ENCODE results near the gene HNMT.

HNMT gene

GRCh38 chr2:137945229-137945628, 19.0 kb upstream of the HNMT start:
- Histone ChIP-seq H3K9ac (ENCODE audit: low read depth in 1 of 2, low read length in 2 of 2) (no peak overlapping the region), H3K4me3 (ENCODE audit: low read depth in 1 of 2, low read length in 2 of 2) (no peak overlapping the region)

GRCh38 chr2:137946227-137946626, 18.0 kb upstream of the HNMT start:
- H3K27me3 ChIP-seq (ENCODE audit: control insufficient read depth in 1 of 2, insufficient read depth in 2 of 2, low read length in 2 of 2) = no peaks in the 10 kb centered on the region
- no peak overlapping the region for H3K27ac ChIP-seq (ENCODE audit: low read depth, low read length)
- H3K4me3 ChIP-seq (ENCODE audit: low read depth in 1 of 2, low read length in 2 of 2) = no peak overlapping the region
- H3K9ac ChIP-seq (ENCODE audit: low read depth in 1 of 2, low read length in 2 of 2) = no peak overlapping the region
- peaks cover 5 to 18% of the 10 kb centered on the region in 2 donors for H3K4me1 ChIP-seq (ENCODE audit: control insufficient read depth in 1 of 2, insufficient read depth in 2 of 2, low read length in 2 of 2)
- H3K36me3 ChIP-seq (ENCODE audit: control insufficient read depth in 1 of 2, insufficient read depth in 2 of 2, low read length in 2 of 2) = no peaks in the 10 kb centered on the region
- H3K9me3 ChIP-seq (ENCODE audit: control insufficient read depth in 1 of 2, low read length in 2 of 2) = no peaks in the 10 kb centered on the region

More at GRCh38 chr2:137945229-137945628, 19.0 kb upstream of the HNMT start:
- peaks cover 5 to 18% of the 10 kb centered on the region in 2 donors for H3K4me1 ChIP-seq (ENCODE audit: control insufficient read depth in 1 of 2, insufficient read depth in 2 of 2, low read length in 2 of 2)
- no peaks in the 10 kb centered on the region for H3K36me3 ChIP-seq (ENCODE audit: control insufficient read depth in 1 of 2, insufficient read depth in 2 of 2, low read length in 2 of 2)
- no peaks in the 10 kb centered on the region for H3K27me3 ChIP-seq (ENCODE audit: control insufficient read depth in 1 of 2, insufficient read depth in 2 of 2, low read length in 2 of 2)
- no peaks in the 10 kb centered on the region for H3K9me3 ChIP-seq (ENCODE audit: control insufficient read depth in 1 of 2, low read length in 2 of 2)
- H3K27ac ChIP-seq (ENCODE audit: low read depth, low read length) = no peak overlapping the region

GRCh38 chr2:137947032-137947727, 17.1 kb upstream of the HNMT start:
- H3K27ac ChIP-seq (ENCODE audit: low read depth, low read length) = no peak overlapping the region
- H3K36me3 ChIP-seq (ENCODE audit: control insufficient read depth in 1 of 2, insufficient read depth in 2 of 2, low read length in 2 of 2) = no peaks in the 10 kb centered on the region
- H3K9me3 ChIP-seq (ENCODE audit: control insufficient read depth in 1 of 2, low read length in 2 of 2) = no peaks in the 10 kb centered on the region
- no peaks in the 10 kb centered on the region for H3K27me3 ChIP-seq (ENCODE audit: control insufficient read depth in 1 of 2, insufficient read depth in 2 of 2, low read length in 2 of 2)
- H3K4me1 ChIP-seq (ENCODE audit: control insufficient read depth in 1 of 2, insufficient read depth in 2 of 2, low read length in 2 of 2) = peaks cover 5 to 18% of the 10 kb centered on the region in 2 donors
- no peak overlapping the region for H3K4me3 ChIP-seq (ENCODE audit: low read depth in 1 of 2, low read length in 2 of 2)
- H3K9ac ChIP-seq (ENCODE audit: low read depth in 1 of 2, low read length in 2 of 2) = no peak overlapping the region

GRCh38 chr2:137947728-137948336, 16.4 kb upstream of the HNMT start:
- Histone ChIP-seq H3K27ac (ENCODE audit: low read depth, low read length) (no peak overlapping the region), H3K9ac (ENCODE audit: low read depth in 1 of 2, low read length in 2 of 2) (no peak overlapping the region), H3K36me3 (ENCODE audit: control insufficient read depth in 1 of 2, insufficient read depth in 2 of 2, low read length in 2 of 2) (no peaks in the 10 kb centered on the region), H3K9me3 (ENCODE audit: control insufficient read depth in 1 of 2, low read length in 2 of 2) (no peaks in the 10 kb centered on the region), H3K27me3 (ENCODE audit: control insufficient read depth in 1 of 2, insufficient read depth in 2 of 2, low read length in 2 of 2) (no peaks in the 10 kb centered on the region), H3K4me3 (ENCODE audit: low read depth in 1 of 2, low read length in 2 of 2) (no peak overlapping the region), H3K4me1 (ENCODE audit: control insufficient read depth in 1 of 2, insufficient read depth in 2 of 2, low read length in 2 of 2) (peaks cover 5 to 15% of the 10 kb centered on the region in 2 donors)

DNA sequence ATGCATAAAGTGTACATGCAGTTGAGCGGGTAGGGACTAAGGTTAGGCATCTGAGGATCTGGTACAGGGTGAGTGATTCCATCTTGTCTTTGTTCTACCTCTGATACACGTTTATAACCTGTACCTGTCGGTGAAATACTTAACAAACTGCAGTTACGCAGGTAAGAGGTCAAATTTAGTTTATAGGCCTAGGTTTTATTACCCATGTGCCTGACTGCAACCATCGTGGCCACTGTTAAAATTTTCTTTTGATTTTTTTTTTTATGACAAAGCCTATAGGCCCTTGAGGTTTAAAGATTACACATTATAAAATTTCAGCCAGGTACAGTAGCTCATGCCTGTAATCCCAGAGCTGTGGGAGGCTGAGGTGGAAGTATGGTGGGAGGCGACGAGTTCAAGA, 15.4 kb upstream of the HNMT start:
- Histone ChIP-seq H3K27ac (ENCODE audit: low read depth, low read length) (no peak overlapping the region), H3K27me3 (ENCODE audit: control insufficient read depth in 1 of 2, insufficient read depth in 2 of 2, low read length in 2 of 2) (no peaks in the 10 kb centered on the region), H3K4me3 (ENCODE audit: low read depth in 1 of 2, low read length in 2 of 2) (no peak overlapping the region), H3K36me3 (ENCODE audit: control insufficient read depth in 1 of 2, insufficient read depth in 2 of 2, low read length in 2 of 2) (no peaks in the 10 kb centered on the region), H3K9ac (ENCODE audit: low read depth in 1 of 2, low read length in 2 of 2) (no peak overlapping the region), H3K4me1 (ENCODE audit: control insufficient read depth in 1 of 2, insufficient read depth in 2 of 2, low read length in 2 of 2) (peaks cover 0 to 10% of the 10 kb centered on the region in 2 donors), H3K9me3 (ENCODE audit: control insufficient read depth in 1 of 2, low read length in 2 of 2) (no peaks in the 10 kb centered on the region)

- Histone ChIP-seq H3K4me1 (ENCODE audit: control insufficient read depth in 1 of 2, insufficient read depth in 2 of 2, low read length in 2 of 2) (peaks cover 0 to 10% of the 10 kb centered on the region in 2 donors), H3K9me3 (ENCODE audit: control insufficient read depth in 1 of 2, low read length in 2 of 2) (no peaks in the 10 kb centered on the region)
These were observed 14.0 kb upstream of the HNMT start for GRCh38 chr2:137950238-137950637.

GRCh38 chr2:137951586-137951985, 12.7 kb upstream of the HNMT start:
- no peak overlapping the region for H3K9ac ChIP-seq (ENCODE audit: low read depth in 1 of 2, low read length in 2 of 2)
- H3K27me3 ChIP-seq (ENCODE audit: control insufficient read depth in 1 of 2, insufficient read depth in 2 of 2, low read length in 2 of 2) = no peaks in the 10 kb centered on the region
- H3K9me3 ChIP-seq (ENCODE audit: control insufficient read depth in 1 of 2, low read length in 2 of 2) = no peaks in the 10 kb centered on the region
- H3K36me3 ChIP-seq (ENCODE audit: control insufficient read depth in 1 of 2, insufficient read depth in 2 of 2, low read length in 2 of 2) = no peaks in the 10 kb centered on the region
- H3K4me3 ChIP-seq (ENCODE audit: low read depth in 1 of 2, low read length in 2 of 2) = no peak overlapping the region
- H3K4me1 ChIP-seq (ENCODE audit: control insufficient read depth in 1 of 2, insufficient read depth in 2 of 2, low read length in 2 of 2) = peaks cover 0 to 10% of the 10 kb centered on the region in 2 donors
- no peak overlapping the region for H3K27ac ChIP-seq (ENCODE audit: low read depth, low read length)

More at GRCh38 chr2:137950238-137950637, 14.0 kb upstream of the HNMT start:
- Histone ChIP-seq H3K36me3 (ENCODE audit: control insufficient read depth in 1 of 2, insufficient read depth in 2 of 2, low read length in 2 of 2) (no peaks in the 10 kb centered on the region), H3K27ac (ENCODE audit: low read depth, low read length) (no peak overlapping the region), H3K4me3 (ENCODE audit: low read depth in 1 of 2, low read length in 2 of 2) (no peak overlapping the region), H3K9ac (ENCODE audit: low read depth in 1 of 2, low read length in 2 of 2) (no peak overlapping the region), H3K27me3 (ENCODE audit: control insufficient read depth in 1 of 2, insufficient read depth in 2 of 2, low read length in 2 of 2) (no peaks in the 10 kb centered on the region)

DNA sequence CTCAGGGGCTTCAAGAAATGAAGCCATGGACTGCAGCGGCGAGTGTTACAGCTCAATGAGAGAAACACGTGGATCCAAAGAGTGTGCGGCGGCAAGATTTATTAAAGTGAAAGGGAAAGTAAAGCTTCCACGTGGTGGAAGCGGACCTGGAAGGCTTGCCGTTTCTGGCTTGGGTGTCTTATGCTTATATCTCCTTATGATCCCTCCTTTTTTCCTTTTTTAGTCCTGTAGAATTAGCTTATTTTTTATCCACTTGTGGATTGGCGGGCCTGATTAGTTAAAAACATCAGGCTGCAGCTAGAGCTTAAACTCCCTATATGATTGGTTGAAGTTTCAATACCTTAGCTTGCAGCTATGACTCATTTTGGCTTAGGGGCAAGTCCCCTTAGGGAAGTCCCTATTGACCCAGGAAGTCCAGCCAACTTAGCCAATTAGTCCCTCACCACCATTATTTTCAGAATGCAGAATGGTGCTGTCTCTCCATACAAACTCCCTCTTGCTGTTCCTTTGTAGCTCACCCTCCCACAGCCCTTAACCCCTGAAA, 11.6 kb upstream of the HNMT start:
- H3K9me3 ChIP-seq (ENCODE audit: control insufficient read depth in 1 of 2, low read length in 2 of 2) = no peaks in the 10 kb centered on the region
- H3K4me3 ChIP-seq (ENCODE audit: low read depth in 1 of 2, low read length in 2 of 2) = no peak overlapping the region
- no peaks in the 10 kb centered on the region for H3K36me3 ChIP-seq (ENCODE audit: control insufficient read depth in 1 of 2, insufficient read depth in 2 of 2, low read length in 2 of 2)
- H3K27ac ChIP-seq (ENCODE audit: low read depth, low read length) = no peak overlapping the region
- H3K9ac ChIP-seq (ENCODE audit: low read depth in 1 of 2, low read length in 2 of 2) = no peak overlapping the region
- H3K27me3 ChIP-seq (ENCODE audit: control insufficient read depth in 1 of 2, insufficient read depth in 2 of 2, low read length in 2 of 2) = no peaks in the 10 kb centered on the region
- H3K4me1 ChIP-seq (ENCODE audit: control insufficient read depth in 1 of 2, insufficient read depth in 2 of 2, low read length in 2 of 2) = peaks cover 0 to 4% of the 10 kb centered on the region in 2 donors

- H3K36me3 ChIP-seq (ENCODE audit: control insufficient read depth in 1 of 2, insufficient read depth in 2 of 2, low read length in 2 of 2) = no peaks in the 10 kb centered on the region
- H3K4me3 ChIP-seq (ENCODE audit: low read depth in 1 of 2, low read length in 2 of 2) = no peak overlapping the region
- H3K27ac ChIP-seq (ENCODE audit: low read depth, low read length) = no peak overlapping the region
- no peaks in the 10 kb centered on the region for H3K4me1 ChIP-seq (ENCODE audit: control insufficient read depth in 1 of 2, insufficient read depth in 2 of 2, low read length in 2 of 2)
- no peaks in the 10 kb centered on the region for H3K9me3 ChIP-seq (ENCODE audit: control insufficient read depth in 1 of 2, low read length in 2 of 2)
- H3K27me3 ChIP-seq (ENCODE audit: control insufficient read depth in 1 of 2, insufficient read depth in 2 of 2, low read length in 2 of 2) = no peaks in the 10 kb centered on the region
- H3K9ac ChIP-seq (ENCODE audit: low read depth in 1 of 2, low read length in 2 of 2) = no peak overlapping the region
These were observed 8.7 kb upstream of the HNMT start for GRCh38 chr2:137955536-137955935.

GRCh38 chr2:137957033-137957432, 7.2 kb upstream of the HNMT start:
- Histone ChIP-seq H3K9ac (ENCODE audit: low read depth in 1 of 2, low read length in 2 of 2) (no peak overlapping the region), H3K27me3 (ENCODE audit: control insufficient read depth in 1 of 2, insufficient read depth in 2 of 2, low read length in 2 of 2) (no peaks in the 10 kb centered on the region), H3K36me3 (ENCODE audit: control insufficient read depth in 1 of 2, insufficient read depth in 2 of 2, low read length in 2 of 2) (no peaks in the 10 kb centered on the region), H3K4me1 (ENCODE audit: control insufficient read depth in 1 of 2, insufficient read depth in 2 of 2, low read length in 2 of 2) (no peaks in the 10 kb centered on the region), H3K9me3 (ENCODE audit: control insufficient read depth in 1 of 2, low read length in 2 of 2) (no peaks in the 10 kb centered on the region), H3K27ac (ENCODE audit: low read depth, low read length) (no peak overlapping the region), H3K4me3 (ENCODE audit: low read depth in 1 of 2, low read length in 2 of 2) (no peak overlapping the region)
